ENCODE measurements around the gene VPS4A. TPM values are rescaled to one million over a fixed set of nuclear protein-coding genes. Genes with fewer than 3 reads are reported as not detected.

VPS4A gene
- total RNA-seq, 1 experiment from 2014 or later = 23.9 TPM

GRCh38 chr16:69306031-69306430 is 5.1 kb upstream of the VPS4A start:
- in situ Hi-C loops (cut with HindIII; ENCODE audit: low pct_unique_long_range_greater_than_20kb, low sequenced_read_pairs) (no loop called here), intact Hi-C loops (cut with micrococcal nuclease; ENCODE audit: unreplicated experiment) (no loop called here)
- CTCF ChIA-PET = no interaction called here
- Histone ChIP-seq H3K4me3 (ENCODE audit: low read depth in 2 of 2, low read length in 2 of 2) (no peak overlapping the region), H3K27ac (ENCODE audit: low read length) (no peak overlapping the region), H3K27me3 (ENCODE audit: control insufficient read depth, insufficient read depth, low read length) (no peaks in the 10 kb centered on the region), H3K4me1 (ENCODE audit: control insufficient read depth, insufficient read depth, low read length) (no peaks in the 10 kb centered on the region), H3K36me3 (ENCODE audit: control insufficient read depth, insufficient read depth, low read length) (no peaks in the 10 kb centered on the region; the same call in 1 of the 2 replicates), H3K9me3 (ENCODE audit: control insufficient read depth, insufficient read depth, low read depth, low read length) (no peaks in the 10 kb centered on the region)
- TF ChIP-seq SIN3A (IDR thresholded peaks at IDR 0.05; ENCODE audit: borderline replicate concordance, insufficient read depth, low read depth, low read length) (no peak), POLR2AphosphoS5 (IDR thresholded peaks at IDR 0.05; ENCODE audit: low read depth, low read length) (no peak), TCF7L2 (IDR thresholded peaks at IDR 0.05; ENCODE audit: low read depth, low read length) (no peak), CTCF (IDR thresholded peaks at IDR 0.05) (no peak), REST (IDR thresholded peaks at IDR 0.05; ENCODE audit: insufficient read depth in 1 of 2, low read depth in 2 of 2, low read length in 1 of 2) (no peak)
- no TSS peak for BruUV-seq (replicated peaks)
- POLR2A ChIA-PET = no interaction called here
- DNase-seq (ENCODE audit: low read depth, low spot score) (no peak), ATAC-seq (no peak)

GRCh38 chr16:69307091-69307490 is 4.1 kb upstream of the VPS4A start:
- in situ Hi-C loops (cut with HindIII; ENCODE audit: low pct_unique_long_range_greater_than_20kb, low sequenced_read_pairs) (no loop called here), intact Hi-C loops (cut with micrococcal nuclease; ENCODE audit: unreplicated experiment) (no loop called here)
- Histone ChIP-seq H3K4me1 (ENCODE audit: control insufficient read depth, insufficient read depth, low read length) (no peaks in the 10 kb centered on the region), H3K9me3 (ENCODE audit: control insufficient read depth, insufficient read depth, low read depth, low read length) (no peaks in the 10 kb centered on the region), H3K36me3 (ENCODE audit: control insufficient read depth, insufficient read depth, low read length) (peaks cover 4% of the 10 kb centered on the region), H3K27me3 (ENCODE audit: control insufficient read depth, insufficient read depth, low read length) (no peaks in the 10 kb centered on the region), H3K4me3 (ENCODE audit: low read depth in 2 of 2, low read length in 2 of 2) (no peak overlapping the region), H3K27ac (ENCODE audit: low read length) (no peak overlapping the region)
- no peak for ATAC-seq
- TF ChIP-seq CTCF (IDR thresholded peaks at IDR 0.05) (no peak), POLR2AphosphoS5 (IDR thresholded peaks at IDR 0.05; ENCODE audit: low read depth, low read length) (no peak), SIN3A (IDR thresholded peaks at IDR 0.05; ENCODE audit: borderline replicate concordance, insufficient read depth, low read depth, low read length) (no peak), TCF7L2 (IDR thresholded peaks at IDR 0.05; ENCODE audit: low read depth, low read length) (no peak)
- no peak for DNase-seq (ENCODE audit: low read depth, low spot score)
- CTCF ChIA-PET = no interaction called here
- no TSS peak for BruUV-seq (replicated peaks)
- POLR2A ChIA-PET = no interaction called here
